Measurements from ENCODE around the gene MBD6.
"Not testable (repeated sequence)": the region's sequence is repeated elsewhere in the genome, so short reads cannot be mapped to it uniquely, and the experiment has no call there.

Gene MBD6

GRCh38 chr12:57488402-57489156 lies 34.0 kb upstream of the MBD6 start:
- Histone ChIP-seq H3K36me3 (ENCODE audit: control insufficient read depth in 2 of 2, insufficient read depth in 2 of 2, low read length in 2 of 2) (peaks cover 24 to 28% of the 10 kb centered on the region in 2 donors), H3K27ac (ENCODE audit: low read depth in 2 of 2, low read length in 2 of 2) (peak overlapping the region; percentile 75 to 86), H3K9me3 (ENCODE audit: control insufficient read depth in 2 of 2, low read length in 2 of 2) (no peaks in the 10 kb centered on the region), H3K27me3 (ENCODE audit: control insufficient read depth in 2 of 2, insufficient read depth in 2 of 2, low read length in 2 of 2) (no peaks in the 10 kb centered on the region), H3K4me1 (ENCODE audit: control insufficient read depth in 2 of 2, insufficient read depth in 2 of 2, low read length in 2 of 2) (peaks cover 16 to 18% of the 10 kb centered on the region in 2 donors), H3K9ac (ENCODE audit: low read depth in 1 of 2, low read length in 2 of 2) (peak overlapping the region; percentile 94 to 95), H3K4me3 (ENCODE audit: low read length in 2 of 2) (peak overlapping the region; percentile 97 to 99)

GRCh38 chr12:57489157-57489641 lies 33.4 kb upstream of the MBD6 start:
- peaks cover 24 to 28% of the 10 kb centered on the region in 2 donors for H3K36me3 ChIP-seq (ENCODE audit: control insufficient read depth in 2 of 2, insufficient read depth in 2 of 2, low read length in 2 of 2)
- H3K27ac ChIP-seq (ENCODE audit: low read depth in 2 of 2, low read length in 2 of 2), result no peak overlapping the region
- no peaks in the 10 kb centered on the region for H3K9me3 ChIP-seq (ENCODE audit: control insufficient read depth in 2 of 2, low read length in 2 of 2)
- peak overlapping the region; percentile 97 to 99 for H3K4me3 ChIP-seq (ENCODE audit: low read length in 2 of 2)
- no peaks in the 10 kb centered on the region for H3K27me3 ChIP-seq (ENCODE audit: control insufficient read depth in 2 of 2, insufficient read depth in 2 of 2, low read length in 2 of 2)
- no peak overlapping the region for H3K9ac ChIP-seq (ENCODE audit: low read depth in 1 of 2, low read length in 2 of 2)
- H3K4me1 ChIP-seq (ENCODE audit: control insufficient read depth in 2 of 2, insufficient read depth in 2 of 2, low read length in 2 of 2), result peaks cover 16 to 18% of the 10 kb centered on the region in 2 donors

GRCh38 chr12:57490126-57490525 lies 32.5 kb upstream of the MBD6 start:
- peaks cover 24 to 28% of the 10 kb centered on the region in 2 donors for H3K36me3 ChIP-seq (ENCODE audit: control insufficient read depth in 2 of 2, insufficient read depth in 2 of 2, low read length in 2 of 2)
- no peak overlapping the region for H3K27ac ChIP-seq (ENCODE audit: low read depth in 2 of 2, low read length in 2 of 2)
- no peaks in the 10 kb centered on the region for H3K27me3 ChIP-seq (ENCODE audit: control insufficient read depth in 2 of 2, insufficient read depth in 2 of 2, low read length in 2 of 2)

GRCh38 chr12:57491393-57492280 lies 31.0 kb upstream of the MBD6 start:
- H3K9me3 ChIP-seq (ENCODE audit: control insufficient read depth in 2 of 2, low read length in 2 of 2), result no peaks in the 10 kb centered on the region
- H3K27me3 ChIP-seq (ENCODE audit: control insufficient read depth in 2 of 2, insufficient read depth in 2 of 2, low read length in 2 of 2), result no peaks in the 10 kb centered on the region
- H3K4me1 ChIP-seq (ENCODE audit: control insufficient read depth in 2 of 2, insufficient read depth in 2 of 2, low read length in 2 of 2), result peaks cover 16 to 18% of the 10 kb centered on the region in 2 donors
- H3K9ac ChIP-seq (ENCODE audit: low read depth in 1 of 2, low read length in 2 of 2), result no peak overlapping the region
- no peak overlapping the region for H3K27ac ChIP-seq (ENCODE audit: low read depth in 2 of 2, low read length in 2 of 2)
- H3K36me3 ChIP-seq (ENCODE audit: control insufficient read depth in 2 of 2, insufficient read depth in 2 of 2, low read length in 2 of 2), result peaks cover 28% of the 10 kb centered on the region in 2 donors
- no peak overlapping the region for H3K4me3 ChIP-seq (ENCODE audit: low read length in 2 of 2)

More at GRCh38 chr12:57490126-57490525, 32.5 kb upstream of the MBD6 start:
- no peak overlapping the region for H3K9ac ChIP-seq (ENCODE audit: low read depth in 1 of 2, low read length in 2 of 2)
- H3K4me3 ChIP-seq (ENCODE audit: low read length in 2 of 2), result no peak overlapping the region
- no peaks in the 10 kb centered on the region for H3K9me3 ChIP-seq (ENCODE audit: control insufficient read depth in 2 of 2, low read length in 2 of 2)
- H3K4me1 ChIP-seq (ENCODE audit: control insufficient read depth in 2 of 2, insufficient read depth in 2 of 2, low read length in 2 of 2), result peaks cover 16 to 18% of the 10 kb centered on the region in 2 donors

- not testable (repeated sequence) for H3K27me3 ChIP-seq (ENCODE audit: control insufficient read depth in 2 of 2, insufficient read depth in 2 of 2, low read length in 2 of 2); H3K4me3 ChIP-seq (ENCODE audit: low read length in 2 of 2); H3K9me3 ChIP-seq (ENCODE audit: control insufficient read depth in 2 of 2, low read length in 2 of 2); H3K27ac ChIP-seq (ENCODE audit: low read depth in 2 of 2, low read length in 2 of 2); H3K4me1 ChIP-seq (ENCODE audit: control insufficient read depth in 2 of 2, insufficient read depth in 2 of 2, low read length in 2 of 2); H3K9ac ChIP-seq (ENCODE audit: low read depth in 1 of 2, low read length in 2 of 2)
- H3K36me3 ChIP-seq (ENCODE audit: control insufficient read depth in 2 of 2, insufficient read depth in 2 of 2, low read length in 2 of 2), result peaks cover 37 to 39% of the 10 kb centered on the region in 2 donors
Observed at GRCh38 chr12:57495051-57495701, 27.4 kb upstream of the MBD6 start.

GRCh38 chr12:57496822-57497221 lies 25.8 kb upstream of the MBD6 start:
- H3K27me3 ChIP-seq (ENCODE audit: control insufficient read depth in 2 of 2, insufficient read depth in 2 of 2, low read length in 2 of 2), result no peaks in the 10 kb centered on the region
- no peak overlapping the region for H3K4me3 ChIP-seq (ENCODE audit: low read length in 2 of 2)
- no peak overlapping the region for H3K27ac ChIP-seq (ENCODE audit: low read depth in 2 of 2, low read length in 2 of 2)
- peaks cover 37 to 39% of the 10 kb centered on the region in 2 donors for H3K36me3 ChIP-seq (ENCODE audit: control insufficient read depth in 2 of 2, insufficient read depth in 2 of 2, low read length in 2 of 2)
- H3K9ac ChIP-seq (ENCODE audit: low read depth in 1 of 2, low read length in 2 of 2), result no peak overlapping the region
- H3K4me1 ChIP-seq (ENCODE audit: control insufficient read depth in 2 of 2, insufficient read depth in 2 of 2, low read length in 2 of 2), result no peaks in the 10 kb centered on the region
- H3K9me3 ChIP-seq (ENCODE audit: control insufficient read depth in 2 of 2, low read length in 2 of 2), result no peaks in the 10 kb centered on the region

GRCh38 chr12:57497223-57498131 lies 25.1 kb upstream of the MBD6 start:
- H3K9ac ChIP-seq (ENCODE audit: low read depth in 1 of 2, low read length in 2 of 2), result no peak overlapping the region
- H3K9me3 ChIP-seq (ENCODE audit: control insufficient read depth in 2 of 2, low read length in 2 of 2), result no peaks in the 10 kb centered on the region
- no peak overlapping the region for H3K4me3 ChIP-seq (ENCODE audit: low read length in 2 of 2)
- no peaks in the 10 kb centered on the region for H3K27me3 ChIP-seq (ENCODE audit: control insufficient read depth in 2 of 2, insufficient read depth in 2 of 2, low read length in 2 of 2)
- H3K27ac ChIP-seq (ENCODE audit: low read depth in 2 of 2, low read length in 2 of 2), result no peak overlapping the region
- no peaks in the 10 kb centered on the region for H3K4me1 ChIP-seq (ENCODE audit: control insufficient read depth in 2 of 2, insufficient read depth in 2 of 2, low read length in 2 of 2)
- H3K36me3 ChIP-seq (ENCODE audit: control insufficient read depth in 2 of 2, insufficient read depth in 2 of 2, low read length in 2 of 2), result peaks cover 41% of the 10 kb centered on the region in 2 donors

GRCh38 chr12:57498132-57498502 lies 24.5 kb upstream of the MBD6 start:
- H3K9ac ChIP-seq (ENCODE audit: low read depth in 1 of 2, low read length in 2 of 2), result no peak overlapping the region
- no peaks in the 10 kb centered on the region for H3K9me3 ChIP-seq (ENCODE audit: control insufficient read depth in 2 of 2, low read length in 2 of 2)
- no peaks in the 10 kb centered on the region for H3K27me3 ChIP-seq (ENCODE audit: control insufficient read depth in 2 of 2, insufficient read depth in 2 of 2, low read length in 2 of 2)
- peaks cover 36 to 37% of the 10 kb centered on the region in 2 donors for H3K36me3 ChIP-seq (ENCODE audit: control insufficient read depth in 2 of 2, insufficient read depth in 2 of 2, low read length in 2 of 2)
- no peak overlapping the region for H3K27ac ChIP-seq (ENCODE audit: low read depth in 2 of 2, low read length in 2 of 2)
- no peaks in the 10 kb centered on the region for H3K4me1 ChIP-seq (ENCODE audit: control insufficient read depth in 2 of 2, insufficient read depth in 2 of 2, low read length in 2 of 2)
- H3K4me3 ChIP-seq (ENCODE audit: low read length in 2 of 2), result no peak overlapping the region

GRCh38 chr12:57498571-57498970 lies 24.1 kb upstream of the MBD6 start:
- Histone ChIP-seq H3K4me1 (ENCODE audit: control insufficient read depth in 2 of 2, insufficient read depth in 2 of 2, low read length in 2 of 2) (no peaks in the 10 kb centered on the region), H3K9ac (ENCODE audit: low read depth in 1 of 2, low read length in 2 of 2) (no peak overlapping the region), H3K4me3 (ENCODE audit: low read length in 2 of 2) (no peak overlapping the region), H3K36me3 (ENCODE audit: control insufficient read depth in 2 of 2, insufficient read depth in 2 of 2, low read length in 2 of 2) (peaks cover 36 to 37% of the 10 kb centered on the region in 2 donors), H3K27me3 (ENCODE audit: control insufficient read depth in 2 of 2, insufficient read depth in 2 of 2, low read length in 2 of 2) (no peaks in the 10 kb centered on the region), H3K27ac (ENCODE audit: low read depth in 2 of 2, low read length in 2 of 2) (no peak overlapping the region), H3K9me3 (ENCODE audit: control insufficient read depth in 2 of 2, low read length in 2 of 2) (no peaks in the 10 kb centered on the region)
